ENCODE measurements around the gene BOC. TPM values are rescaled to one million over a fixed set of nuclear protein-coding genes. Genes with fewer than 3 reads are reported as not detected.

The BOC gene
- total RNA-seq, 2 experiments from 2014 or later: 0.03 TPM; not detected in 1

DNA sequence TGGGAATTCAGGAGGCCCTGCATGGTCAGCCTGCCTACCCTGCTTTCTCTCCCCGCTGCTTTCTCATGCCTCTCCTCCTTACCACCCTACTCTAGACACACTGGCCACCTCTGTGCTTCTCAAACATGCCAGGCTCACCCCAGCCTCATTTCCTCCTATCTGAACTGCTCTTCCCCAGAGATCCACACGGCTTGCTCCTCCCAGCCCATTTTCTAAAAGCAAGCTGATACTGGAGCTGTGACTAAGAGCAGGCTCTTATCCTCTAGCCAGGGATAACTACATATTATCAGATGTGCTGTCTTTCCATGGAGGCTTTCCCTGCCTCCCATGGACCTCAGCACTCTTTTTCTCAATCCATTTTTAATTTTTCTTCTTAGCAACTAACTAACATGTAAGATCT lies 85.9 kb downstream of the BOC start:
- Histone ChIP-seq H3K9me2 (ENCODE audit: insufficient read depth, low read length) (no peaks in the 10 kb centered on the region; the same call in 1 of the 2 replicates), H3K79me2 (ENCODE audit: insufficient read depth, low read depth, low read length) (no peaks in the 10 kb centered on the region), H3K36me3 (ENCODE audit: insufficient read depth, low read length) (no peaks in the 10 kb centered on the region), H3K4me3 (ENCODE audit: low read depth, low read length, poor library complexity, severe bottlenecking) (no peak overlapping the region), H2AFZ (ENCODE audit: low read length) (no peak overlapping the region), H3K9me3 (ENCODE audit: low read length) (no peaks in the 10 kb centered on the region), H3K27ac (ENCODE audit: low read depth, low read length, poor library complexity, severe bottlenecking) (no peak overlapping the region), H3K4me1 (ENCODE audit: insufficient read depth, low read length, poor library complexity, severe bottlenecking) (no peaks in the 10 kb centered on the region), H3K4me2 (ENCODE audit: low read length) (no peak overlapping the region), H4K20me1 (ENCODE audit: insufficient read depth, low read length) (no peaks in the 10 kb centered on the region)
- ChIA-PET POLR2A (no interaction called here), CTCF (ENCODE audit: unreplicated experiment) (no interaction called here)
- no peak for TF ChIP-seq EZH2phosphoT487 (IDR thresholded peaks at IDR 0.05; ENCODE audit: borderline replicate concordance, low read depth, low read length)
- TF ChIP-seq, protein P1, sequence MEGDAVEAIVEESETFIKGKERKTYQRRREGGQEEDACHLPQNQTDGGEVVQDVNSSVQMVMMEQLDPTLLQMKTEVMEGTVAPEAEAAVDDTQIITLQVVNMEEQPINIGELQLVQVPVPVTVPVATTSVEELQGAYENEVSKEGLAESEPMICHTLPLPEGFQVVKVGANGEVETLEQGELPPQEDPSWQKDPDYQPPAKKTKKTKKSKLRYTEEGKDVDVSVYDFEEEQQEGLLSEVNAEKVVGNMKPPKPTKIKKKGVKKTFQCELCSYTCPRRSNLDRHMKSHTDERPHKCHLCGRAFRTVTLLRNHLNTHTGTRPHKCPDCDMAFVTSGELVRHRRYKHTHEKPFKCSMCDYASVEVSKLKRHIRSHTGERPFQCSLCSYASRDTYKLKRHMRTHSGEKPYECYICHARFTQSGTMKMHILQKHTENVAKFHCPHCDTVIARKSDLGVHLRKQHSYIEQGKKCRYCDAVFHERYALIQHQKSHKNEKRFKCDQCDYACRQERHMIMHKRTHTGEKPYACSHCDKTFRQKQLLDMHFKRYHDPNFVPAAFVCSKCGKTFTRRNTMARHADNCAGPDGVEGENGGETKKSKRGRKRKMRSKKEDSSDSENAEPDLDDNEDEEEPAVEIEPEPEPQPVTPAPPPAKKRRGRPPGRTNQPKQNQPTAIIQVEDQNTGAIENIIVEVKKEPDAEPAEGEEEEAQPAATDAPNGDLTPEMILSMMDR (conservative IDR thresholded peaks at IDR 0.05; ENCODE audit: low read length): no peak
- no TSS peak for BruUV-seq (replicated peaks)
- DNase-seq (ENCODE audit: low spot score): no peak
- intact Hi-C loops (cut with micrococcal nuclease; ENCODE audit: unreplicated experiment): no loop called here

DNA sequence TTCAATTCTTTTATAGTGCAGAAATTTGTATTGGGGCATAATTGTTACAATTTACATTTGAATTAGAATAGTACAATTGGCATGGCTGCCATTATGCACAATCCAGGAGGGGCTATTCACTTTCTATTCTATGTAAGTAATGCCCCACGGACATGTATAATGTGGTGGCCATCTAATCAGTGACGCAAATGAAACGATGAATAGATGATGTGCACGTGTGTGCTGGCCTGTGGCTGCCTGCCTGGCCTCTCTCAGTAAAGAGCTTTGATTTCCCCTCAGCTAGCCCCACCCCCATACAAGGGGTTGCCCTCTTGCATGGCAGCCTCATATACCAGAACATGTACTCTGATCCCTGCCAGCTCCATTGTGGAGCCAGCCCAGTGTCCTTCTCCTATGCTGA lies 86.5 kb downstream of the BOC start:
- no TSS peak for BruUV-seq (replicated peaks)
- Histone ChIP-seq H3K4me2 (ENCODE audit: low read length) (no peak overlapping the region), H3K4me3 (ENCODE audit: low read depth, low read length, poor library complexity, severe bottlenecking) (no peak overlapping the region), H3K9me3 (ENCODE audit: low read length) (no peaks in the 10 kb centered on the region), H4K20me1 (ENCODE audit: insufficient read depth, low read length) (no peaks in the 10 kb centered on the region), H3K4me1 (ENCODE audit: insufficient read depth, low read length, poor library complexity, severe bottlenecking) (no peaks in the 10 kb centered on the region), H2AFZ (ENCODE audit: low read length) (no peak overlapping the region), H3K9me2 (ENCODE audit: insufficient read depth, low read length) (no peaks in the 10 kb centered on the region; the same call in 1 of the 2 replicates), H3K27ac (ENCODE audit: low read depth, low read length, poor library complexity, severe bottlenecking) (no peak overlapping the region), H3K36me3 (ENCODE audit: insufficient read depth, low read length) (no peaks in the 10 kb centered on the region), H3K79me2 (ENCODE audit: insufficient read depth, low read depth, low read length) (no peaks in the 10 kb centered on the region)
- no peak for DNase-seq (ENCODE audit: low spot score)
- CTCF ChIA-PET (ENCODE audit: unreplicated experiment): no interaction called here
- TF ChIP-seq EZH2phosphoT487 (IDR thresholded peaks at IDR 0.05; ENCODE audit: borderline replicate concordance, low read depth, low read length): no peak
- intact Hi-C loops (cut with micrococcal nuclease; ENCODE audit: unreplicated experiment): no loop called here
- POLR2A ChIA-PET: interaction anchor here (0.6 kb wide), 1 partner anchor 177 kb away, joined by 3 read pairs; no protein-coding TSS in a partner anchor

DNA sequence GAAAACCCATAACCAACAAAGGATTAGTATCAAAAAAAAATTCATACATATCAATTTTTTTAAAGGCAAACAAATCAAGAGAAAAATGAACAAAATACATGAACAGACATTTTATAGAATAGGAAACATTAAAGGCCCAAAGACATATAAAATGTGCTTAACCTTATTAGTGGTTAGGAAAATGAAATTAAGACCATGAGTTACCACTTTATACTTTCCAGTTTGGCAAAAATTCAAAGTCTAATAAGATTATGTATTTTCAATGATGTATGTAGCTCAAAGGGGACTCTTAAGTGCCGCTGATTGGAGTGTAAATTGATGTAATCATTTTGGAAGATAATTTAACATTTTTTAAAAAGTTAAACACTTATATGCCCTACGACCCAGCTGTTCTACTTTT lies 89.2 kb downstream of the BOC start:
- Histone ChIP-seq H3K4me1 (ENCODE audit: insufficient read depth, low read length, poor library complexity, severe bottlenecking) (no peaks in the 10 kb centered on the region), H3K4me3 (ENCODE audit: low read depth, low read length, poor library complexity, severe bottlenecking) (no peak overlapping the region), H3K4me2 (ENCODE audit: low read length) (no peak overlapping the region), H3K27ac (ENCODE audit: low read depth, low read length, poor library complexity, severe bottlenecking) (no peak overlapping the region), H2AFZ (ENCODE audit: low read length) (no peak overlapping the region), H4K20me1 (ENCODE audit: insufficient read depth, low read length) (no peaks in the 10 kb centered on the region), H3K9me2 (ENCODE audit: insufficient read depth, low read length) (no peaks in the 10 kb centered on the region; the same call in 1 of the 2 replicates), H3K36me3 (ENCODE audit: insufficient read depth, low read length) (no peaks in the 10 kb centered on the region), H3K79me2 (ENCODE audit: insufficient read depth, low read depth, low read length) (no peaks in the 10 kb centered on the region), H3K9me3 (ENCODE audit: low read length) (no peaks in the 10 kb centered on the region)
- intact Hi-C loops (cut with micrococcal nuclease; ENCODE audit: unreplicated experiment): no loop called here
- BruUV-seq (replicated peaks): no TSS peak
- DNase-seq (ENCODE audit: low spot score): no peak
- POLR2A ChIA-PET: interaction anchor here (0.6 kb wide), 1 partner anchor 1132 kb away, joined by 3 read pairs; no protein-coding TSS in a partner anchor
- CTCF ChIA-PET (ENCODE audit: unreplicated experiment): no interaction called here
- no peak for TF ChIP-seq EZH2phosphoT487 (IDR thresholded peaks at IDR 0.05; ENCODE audit: borderline replicate concordance, low read depth, low read length)
- TF ChIP-seq, protein P1 (conservative IDR thresholded peaks at IDR 0.05; ENCODE audit: low read length): no peak

Measured in OCI-LY7 (cell line).